Adrenal gland (tissue), 12 donors: ENCODE results near the gene FHAD1. TPM values are rescaled to one million over a fixed set of nuclear protein-coding genes. Genes with fewer than 3 reads are reported as not detected.

Experiments
- DNase-seq, 7 donors: peaks; one replicate each; pipeline ENCODE4 v3.0.0-alpha.2; 2019 to 2020
- H3K27ac ChIP-seq, 5 donors: fragments of 200-600 bp; sonication (generic) in 4 of 5; 1 replicate in 3 of 5; 2 replicates in 2 of 5; pipeline versions ENCODE4 v1.5.1 to v1.8.0; 2016 to 2020; ENCODE audit warnings: mild to moderate bottlenecking in 1 of 5
- H3K27me3 ChIP-seq: fragments of 200-600 bp; 2 replicates; pipeline ENCODE4 v1.8.0; 2021
- H3K36me3 ChIP-seq, 2 donors: fragments of 200-600 bp; replicated peaks in 1 of 2; 1 replicate in 1 of 2; 2 replicates in 1 of 2; pipeline versions ENCODE4 v1.5.1 to v1.8.0; 2018 to 2022
- H3K4me1 ChIP-seq, 2 donors: fragments of 200-600 bp; replicated peaks in 1 of 2; 1 replicate in 1 of 2; 2 replicates in 1 of 2; pipeline versions ENCODE4 v1.5.1 to v1.8.0; 2018 to 2021
- H3K4me3 ChIP-seq, 4 donors: fragments of 200-600 bp; sonication (generic) in 3 of 4; one replicate each; pipeline ENCODE4 v1.5.1; 2016 to 2018
- H3K9me3 ChIP-seq, 3 donors: fragments of 200-600 bp; sonication (generic) in 1 of 3; replicated peaks in 1 of 3; 1 replicate in 2 of 3; 2 replicates in 1 of 3; pipeline versions ENCODE4 v1.5.1 to v1.8.0; 2016 to 2021
- POLR2A ChIP-seq, 2 donors: fragments of 450-650 bp; IDR thresholded peaks; one replicate each; pipeline ENCODE4 v1.6.1; 2017; ENCODE audit warnings: antibody characterized with exemption in 2 of 2, mild to moderate bottlenecking in 2 of 2, moderate library complexity in 1 of 2
- WGBS, 4 donors: extraction: QIAGEN DNeasy Blood & Tissue Kit in 2 of 4; methylation state at CpG; one replicate each; pipeline versions ENCODE4 v1.1.5 to v1.1.7; 2013 to 2017; 5-methylcytosine and 5-hydroxymethylcytosine counted together
- intact Hi-C, 2 donors: fragments of 100-400 bp; cut with DNase I; formaldehyde crosslinking; loops; one replicate each; pipeline versions ENCODE4 v1.14.1 to v1.15.0; 2022 to 2023
- polyA plus RNA-seq, 3 donors: library from polyadenylated mRNA; stranded (reverse); fragments of 200-250 nt in 2 of 3; fragments of 350-450 nt in 1 of 3; fragmentation: Illumina TruSeq in 1 of 3; extraction: RNeasy Lipid Tissue Mini Kit (QIAGEN cat#74804) in 1 of 3; gene quantifications; one replicate each; pipeline ENCODE4 v1.2.3, GENCODE V29; 2013 to 2014
- total RNA-seq, 9 donors: library from RNA; depleted of rRNA in 4 of 9; stranded (reverse); fragments of >200 nt in 4 of 9; fragments of 120-200 nt in 1 of 9; fragmentation: NEBNext Ultra II Directional in 1 of 9; extraction: Animal tissue kit (Norgen Biotek cat#: 25700) in 1 of 9; gene quantifications; one replicate each; pipeline versions ENCODE4 v1.1.0 to v1.2.4, GENCODE V29; 2013 to 2023
- TF ChIP-seq, protein P1 (sequence below), 6 experiments: fragments of 450-650 bp in 4 of 6; fragments of 200-600 bp in 2 of 6; sonication (generic) in 1 of 6; IDR thresholded peaks; 1 replicate in 5 of 6; 2 replicates in 1 of 6; pipeline versions ENCODE4 v1.5.1 to v1.8.0; 2016 to 2021; ENCODE audit warnings: antibody characterized with exemption in 6 of 6, mild to moderate bottlenecking in 2 of 6, moderate library complexity in 1 of 6
- donor health status: healthy with polysubstance abuse.
- donor health status: Bipolar disorder and iron deficiency.
- donor health status: DM: yes; HTN: yes; CAD: no.
- donor health status: DM: no; HTN: no; CAD: no.
- donor health status: DM: no; HTN: no; CAD: no.
- donor health status: DM: yes; HTN: yes; CAD: no.

FHAD1 gene
- total and polyA plus RNA-seq, 12 donors, result 0.09 to 1.6 (median 0.57) TPM; not detected in 1

DNA sequence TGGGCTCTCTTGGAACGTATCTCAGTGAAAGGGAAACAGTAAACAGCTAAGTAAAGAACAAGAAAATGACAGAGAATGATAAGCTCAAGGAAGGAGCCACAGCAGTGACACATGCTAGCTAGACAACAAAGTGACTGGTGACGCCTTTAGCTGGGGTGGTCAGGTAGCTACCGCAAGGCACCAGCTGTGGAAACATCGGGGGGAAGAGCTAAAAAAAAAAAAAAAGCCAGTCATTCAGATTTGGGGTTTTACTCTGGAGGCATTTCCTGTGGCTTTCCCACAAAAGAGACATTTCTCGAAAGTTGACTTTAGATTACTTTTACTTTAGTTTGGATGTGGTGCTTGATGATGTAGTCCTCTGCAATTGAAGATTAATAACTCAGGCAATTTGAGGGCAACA is 2.1 kb downstream of the FHAD1 start:
- 46 to 53% (median 52%) methylated on average over 5 of the region's 5 CpGs for WGBS, 4 donors
- Histone ChIP-seq H3K4me1 (peaks cover 5 to 18% of the 10 kb centered on the region in 2 donors), H3K9me3 (no peaks in the 10 kb centered on the region), H3K27ac (peak overlapping the region in 1 of 5 donors; percentile 23), H3K27me3 (no peaks in the 10 kb centered on the region), H3K36me3 (no peaks in the 10 kb centered on the region), H3K4me3 (no peak overlapping the region)
- intact Hi-C loops, result no loop called here
- TF ChIP-seq POLR2A (IDR thresholded peaks at IDR 0.05), result no peak
- TF ChIP-seq, protein P1, sequence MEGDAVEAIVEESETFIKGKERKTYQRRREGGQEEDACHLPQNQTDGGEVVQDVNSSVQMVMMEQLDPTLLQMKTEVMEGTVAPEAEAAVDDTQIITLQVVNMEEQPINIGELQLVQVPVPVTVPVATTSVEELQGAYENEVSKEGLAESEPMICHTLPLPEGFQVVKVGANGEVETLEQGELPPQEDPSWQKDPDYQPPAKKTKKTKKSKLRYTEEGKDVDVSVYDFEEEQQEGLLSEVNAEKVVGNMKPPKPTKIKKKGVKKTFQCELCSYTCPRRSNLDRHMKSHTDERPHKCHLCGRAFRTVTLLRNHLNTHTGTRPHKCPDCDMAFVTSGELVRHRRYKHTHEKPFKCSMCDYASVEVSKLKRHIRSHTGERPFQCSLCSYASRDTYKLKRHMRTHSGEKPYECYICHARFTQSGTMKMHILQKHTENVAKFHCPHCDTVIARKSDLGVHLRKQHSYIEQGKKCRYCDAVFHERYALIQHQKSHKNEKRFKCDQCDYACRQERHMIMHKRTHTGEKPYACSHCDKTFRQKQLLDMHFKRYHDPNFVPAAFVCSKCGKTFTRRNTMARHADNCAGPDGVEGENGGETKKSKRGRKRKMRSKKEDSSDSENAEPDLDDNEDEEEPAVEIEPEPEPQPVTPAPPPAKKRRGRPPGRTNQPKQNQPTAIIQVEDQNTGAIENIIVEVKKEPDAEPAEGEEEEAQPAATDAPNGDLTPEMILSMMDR (IDR thresholded peaks at IDR 0.05), result no peak
- DNase-seq, result no peak

DNA sequence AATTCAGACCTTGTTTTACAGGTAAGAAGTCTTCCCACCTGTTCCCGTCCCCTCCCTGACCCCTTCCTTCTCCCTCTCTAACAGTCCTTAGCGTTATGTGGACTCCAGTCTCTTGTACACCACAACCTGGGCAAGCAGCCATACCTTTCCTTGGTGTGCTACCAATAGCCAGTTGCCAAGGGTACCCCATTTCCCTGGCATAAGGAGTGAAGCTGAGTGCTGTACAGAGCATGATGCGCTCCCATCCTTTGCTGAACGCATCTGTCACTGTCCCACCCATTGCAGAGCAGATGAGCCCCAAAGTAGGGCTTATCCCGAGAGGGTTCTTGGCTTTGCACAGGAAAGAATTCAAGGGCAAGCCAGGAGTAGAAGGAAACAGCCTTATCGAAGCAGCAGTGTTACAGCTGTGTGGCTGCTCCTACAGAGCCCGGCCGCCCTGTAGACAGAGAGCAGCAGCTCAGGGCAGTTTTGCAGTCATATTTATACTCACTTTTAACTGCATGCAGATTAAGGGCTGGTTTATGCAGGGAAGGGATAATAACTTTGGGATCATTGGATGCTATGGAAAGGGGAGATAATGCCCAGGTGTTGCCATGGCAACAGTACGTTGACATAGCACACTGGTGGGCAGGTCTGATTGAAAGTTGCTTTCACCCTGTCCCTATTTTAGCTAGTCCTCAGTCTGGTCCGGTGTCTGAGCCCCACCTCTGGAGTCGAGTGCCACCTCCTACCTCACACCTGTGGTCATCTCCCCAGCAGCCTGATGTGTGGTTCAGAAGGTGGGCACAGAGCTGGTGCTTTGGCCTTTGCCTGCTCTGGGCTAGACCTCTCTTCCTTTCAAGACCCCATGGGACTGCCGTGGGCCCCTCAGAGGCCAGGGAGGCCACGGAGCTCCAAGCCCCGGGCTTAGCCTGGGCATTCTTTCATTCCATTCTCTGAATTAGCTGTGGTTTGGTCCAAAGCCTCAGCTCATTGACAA is 5.1 kb downstream of the FHAD1 start:
- Histone ChIP-seq H3K27ac (no peak overlapping the region), H3K27me3 (no peaks in the 10 kb centered on the region), H3K9me3 (no peaks in the 10 kb centered on the region), H3K36me3 (no peaks in the 10 kb centered on the region), H3K4me1 (peaks cover 0 to 6% of the 10 kb centered on the region in 2 donors), H3K4me3 (no peak overlapping the region)
- peak in 2 of 7 donors; percentile 20 to 36 for DNase-seq
- WGBS, 4 donors, result 81 to 87% (median 86%) methylated on average over 11 to 14 of the region's 14 CpGs
- no peak for TF ChIP-seq POLR2A (IDR thresholded peaks at IDR 0.05)
- TF ChIP-seq, protein P1 (IDR thresholded peaks at IDR 0.05), result no peak
- intact Hi-C loops, result no loop called here

DNA sequence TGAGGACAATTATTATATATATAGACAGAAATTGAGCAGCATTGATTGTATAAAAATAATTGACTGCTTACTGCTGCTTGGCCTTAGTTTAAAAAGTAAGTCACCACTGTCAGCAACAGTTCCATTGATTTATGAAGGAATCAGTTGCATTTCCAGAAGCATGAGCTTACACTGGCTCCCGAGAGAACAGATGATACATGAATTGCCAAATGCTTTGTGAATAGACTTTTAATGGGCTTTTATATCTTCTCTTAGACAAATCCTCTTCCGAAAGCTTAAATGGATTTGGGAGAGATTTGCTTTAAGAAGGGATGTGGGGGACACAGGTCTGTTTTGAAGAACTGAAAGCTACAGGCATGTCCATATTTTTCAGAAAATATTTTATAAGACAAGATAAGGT is 7.5 kb downstream of the FHAD1 start:
- Histone ChIP-seq H3K36me3 (no peaks in the 10 kb centered on the region), H3K4me1 (peaks cover 15 to 18% of the 10 kb centered on the region in 2 donors), H3K27me3 (no peaks in the 10 kb centered on the region), H3K9me3 (no peaks in the 10 kb centered on the region), H3K27ac (no peak overlapping the region), H3K4me3 (no peak overlapping the region)
- peak in 1 of 7 donors; percentile 33 for DNase-seq
- intact Hi-C loops, result no loop called here
- WGBS, 4 donors, result 16 to 54% (median 35%) methylated on average over 2 of the region's 2 CpGs
- TF ChIP-seq, protein P1 (IDR thresholded peaks at IDR 0.05), result no peak
- no peak for TF ChIP-seq POLR2A (IDR thresholded peaks at IDR 0.05)

DNA sequence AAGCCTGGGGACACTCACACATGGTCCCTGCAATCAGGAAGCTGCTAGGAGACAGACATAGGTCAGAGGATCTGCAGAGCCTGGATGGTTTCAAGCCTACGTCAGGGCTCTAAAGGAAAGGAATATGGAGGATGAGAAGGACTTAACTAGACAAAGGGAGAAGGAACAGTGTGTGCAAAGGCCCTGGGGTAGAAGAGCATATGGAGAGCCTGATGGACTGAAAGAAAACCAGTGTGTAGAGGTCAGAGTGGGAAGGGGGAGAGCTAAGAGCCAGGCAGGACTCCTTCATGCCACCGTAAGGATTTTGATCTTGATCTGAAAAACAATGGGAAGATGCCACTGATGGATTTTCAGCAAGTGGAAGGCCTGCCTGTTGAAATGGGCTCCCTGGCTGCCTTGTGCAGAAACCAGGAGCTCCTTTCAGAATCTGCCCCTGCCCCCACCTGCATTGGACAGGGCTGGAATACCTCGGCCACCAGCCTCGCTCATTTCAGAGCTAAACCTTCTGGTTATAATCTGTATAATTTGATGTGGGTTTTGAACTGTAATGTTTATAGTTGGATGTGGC is 8.6 kb downstream of the FHAD1 start:
- intact Hi-C loops, result no loop called here
- DNase-seq, result peak in 1 of 7 donors; percentile 46
- Histone ChIP-seq H3K27ac (no peak overlapping the region), H3K4me1 (peaks cover 26 to 29% of the 10 kb centered on the region in 2 donors), H3K36me3 (no peaks in the 10 kb centered on the region), H3K27me3 (no peaks in the 10 kb centered on the region), H3K4me3 (no peak overlapping the region), H3K9me3 (no peaks in the 10 kb centered on the region)
- no peak for TF ChIP-seq POLR2A (IDR thresholded peaks at IDR 0.05)
- TF ChIP-seq, protein P1 (IDR thresholded peaks at IDR 0.05), result no peak
- WGBS, 4 donors, result 71 to 100% (median 90%) methylated on average over 4 of the region's 4 CpGs
